Body of pancreas (tissue), 4 donors: ENCODE data around the gene PPDPF.

ENCODE experiments used
- POLR2A ChIP-seq, 3 donors: fragments of 450-650 bp; IDR thresholded peaks; one replicate each; pipeline ENCODE4 v1.6.1; 2016; ENCODE audit warnings: antibody characterized with exemption in 3 of 3, mild to moderate bottlenecking in 2 of 3
- TF ChIP-seq, protein P1 (sequence below), 7 experiments: fragments of 450-650 bp in 4 of 7; fragments of 200-600 bp in 3 of 7; sonication (generic) in 3 of 7; IDR thresholded peaks; one replicate each; pipeline ENCODE4 v1.5.1; 2016 to 2019; ENCODE audit warnings: antibody characterized with exemption in 7 of 7

DNA sequence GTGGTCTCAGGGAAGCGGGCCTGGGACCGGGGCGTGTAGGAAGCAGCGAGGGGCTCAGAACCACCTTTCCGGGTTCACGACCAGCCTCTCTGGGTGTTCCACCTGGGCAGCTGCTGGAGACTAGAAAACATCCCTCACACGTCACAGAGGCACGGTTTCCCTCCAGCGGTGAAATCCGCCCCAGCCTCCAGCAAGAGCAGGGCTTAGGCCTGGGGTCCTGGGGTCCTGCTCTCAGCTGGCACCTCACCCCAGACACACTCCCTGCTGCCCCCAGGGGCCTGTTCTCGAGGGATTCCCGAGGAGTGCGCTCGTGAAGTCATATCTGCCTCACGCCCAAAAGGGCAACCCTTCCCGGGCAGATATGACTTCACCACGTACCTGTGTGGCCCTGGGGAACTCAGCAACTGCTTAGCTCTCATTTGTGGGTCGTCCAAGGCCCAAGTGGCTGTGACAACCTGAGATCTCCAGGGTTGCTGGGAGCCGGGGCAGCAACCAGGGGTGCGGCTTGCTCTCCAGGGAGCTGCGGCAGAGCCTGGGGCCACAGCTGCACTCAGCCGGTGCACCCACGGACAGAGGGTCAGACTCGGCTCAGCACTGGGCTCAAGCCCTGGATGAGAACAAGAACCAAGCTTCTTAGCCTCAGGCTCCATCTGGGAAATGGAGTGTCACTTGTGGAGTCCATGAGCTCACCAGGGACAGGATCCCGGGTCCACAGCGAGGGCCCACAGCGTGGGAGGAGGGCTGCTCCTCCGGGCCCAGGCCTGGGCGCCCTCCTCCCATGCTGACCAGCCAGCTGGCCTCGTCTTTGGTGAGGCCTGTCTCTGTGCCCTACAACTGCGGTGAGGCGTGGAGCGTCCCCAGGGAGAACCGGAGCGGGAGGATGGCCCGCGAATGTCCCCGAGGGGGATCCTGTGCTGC, 34.1 kb downstream of the PPDPF start:
- TF ChIP-seq, protein P1, sequence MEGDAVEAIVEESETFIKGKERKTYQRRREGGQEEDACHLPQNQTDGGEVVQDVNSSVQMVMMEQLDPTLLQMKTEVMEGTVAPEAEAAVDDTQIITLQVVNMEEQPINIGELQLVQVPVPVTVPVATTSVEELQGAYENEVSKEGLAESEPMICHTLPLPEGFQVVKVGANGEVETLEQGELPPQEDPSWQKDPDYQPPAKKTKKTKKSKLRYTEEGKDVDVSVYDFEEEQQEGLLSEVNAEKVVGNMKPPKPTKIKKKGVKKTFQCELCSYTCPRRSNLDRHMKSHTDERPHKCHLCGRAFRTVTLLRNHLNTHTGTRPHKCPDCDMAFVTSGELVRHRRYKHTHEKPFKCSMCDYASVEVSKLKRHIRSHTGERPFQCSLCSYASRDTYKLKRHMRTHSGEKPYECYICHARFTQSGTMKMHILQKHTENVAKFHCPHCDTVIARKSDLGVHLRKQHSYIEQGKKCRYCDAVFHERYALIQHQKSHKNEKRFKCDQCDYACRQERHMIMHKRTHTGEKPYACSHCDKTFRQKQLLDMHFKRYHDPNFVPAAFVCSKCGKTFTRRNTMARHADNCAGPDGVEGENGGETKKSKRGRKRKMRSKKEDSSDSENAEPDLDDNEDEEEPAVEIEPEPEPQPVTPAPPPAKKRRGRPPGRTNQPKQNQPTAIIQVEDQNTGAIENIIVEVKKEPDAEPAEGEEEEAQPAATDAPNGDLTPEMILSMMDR (IDR thresholded peaks at IDR 0.05): no peak
- no peak for TF ChIP-seq POLR2A (IDR thresholded peaks at IDR 0.05)
